B cell (primary cell): ENCODE measurements around the gene PRKCZ. TPM values are rescaled to one million over a fixed set of nuclear protein-coding genes. Genes with fewer than 3 reads are reported as not detected.

Experiments used
- ATAC-seq: fragments of 200-7000 bp; cut with Tn5 transposase; one replicate; pipeline ENCODE4 v1.10.0; 2021; ENCODE audit warnings: low read depth, mild to moderate bottlenecking, moderate number of reproducible peaks, moderate library complexity
- CTCF ChIA-PET: fragments of 350-600 bp; sonication (Branson Sonifier 250); formaldehyde crosslinking; loops from one replicate; lab custom pipeline; 2021; ENCODE audit warnings: antibody characterized with exemption, inconsistent platforms; lab: Charles Lee
- POLR2A ChIA-PET: fragments of 350-600 bp; sonication (Branson Sonifier 250); formaldehyde crosslinking; loops from one replicate; lab custom pipeline; 2021; ENCODE audit warnings: antibody characterized with exemption; lab: Charles Lee
- DNase-seq: peaks from one replicate; pipeline ENCODE4 v3.0.0; 2013
- H2AFZ ChIP-seq: 2 replicates; pipeline ENCODE4 v1.6.1; 2012; ENCODE audit warnings: mild to moderate bottlenecking, low read depth, low read length; ENCODE audit not compliant: insufficient read depth, poor library complexity, severe bottlenecking
- H3K27ac ChIP-seq, 2 donors: 1 replicate in 1 of 2; 2 replicates in 1 of 2; pipeline ENCODE4 v1.5.1; 2012 to 2013; ENCODE audit warnings: low read length in 2 of 2, mild to moderate bottlenecking in 2 of 2, moderate library complexity in 1 of 2
- H3K27me3 ChIP-seq, 4 experiments: fragments of 200-600 bp in 1 of 4; sonication (generic) in 1 of 4; replicated peaks in 1 of 4; 1 replicate in 2 of 4; 2 replicates in 2 of 4; pipeline versions ENCODE4 v1.6.1 to v1.7.0; 2013 to 2016; ENCODE audit warnings: low read length in 3 of 4, mild to moderate bottlenecking in 2 of 4, mixed read lengths in 1 of 4, moderate library complexity in 1 of 4; ENCODE audit not compliant: insufficient read depth in 4 of 4, control insufficient read depth in 3 of 4; ENCODE audit errors: control extremely low read depth in 1 of 4
- H3K36me3 ChIP-seq, 2 experiments: replicated peaks in 1 of 2; 1 replicate in 1 of 2; 2 replicates in 1 of 2; pipeline versions ENCODE4 v1.6.1 to v1.7.1; 2013; ENCODE audit warnings: low read length in 1 of 2; ENCODE audit not compliant: insufficient read depth in 2 of 2, control insufficient read depth in 1 of 2; ENCODE audit errors: control extremely low read depth in 1 of 2, extremely low read depth in 1 of 2
- H3K4me1 ChIP-seq, 2 donors: fragments of 200-600 bp in 1 of 2; sonication (generic) in 1 of 2; 1 replicate in 1 of 2; 2 replicates in 1 of 2; pipeline versions ENCODE4 v1.5.1 to v1.6.1; 2013 to 2017; ENCODE audit warnings: low read length in 2 of 2; ENCODE audit not compliant: control insufficient read depth in 2 of 2, insufficient read depth in 2 of 2
- H3K4me2 ChIP-seq: replicated peaks from 2 replicates; pipeline ENCODE3; 2012; ENCODE audit warnings: mild to moderate bottlenecking, low read depth, low read length; ENCODE audit not compliant: poor library complexity, severe bottlenecking
- H3K4me3 ChIP-seq, 5 experiments: fragments of 200-600 bp in 1 of 5; sonication (generic) in 1 of 5; 1 replicate in 3 of 5; 2 replicates in 2 of 5; pipeline versions ENCODE4 v1.5.1 to v1.7.0; 2011 to 2016; ENCODE audit warnings: low read length in 4 of 5, mild to moderate bottlenecking in 4 of 5, low read depth in 2 of 5, control low read depth in 1 of 5, moderate library complexity in 1 of 5; ENCODE audit not compliant: insufficient read depth in 1 of 5; ENCODE audit errors: control extremely low read depth in 1 of 5, extremely low read depth in 1 of 5
- H3K79me2 ChIP-seq: fragments of 200-600 bp; sonication (generic); one replicate; pipeline ENCODE4 v1.6.0; 2016; ENCODE audit warnings: low read length; ENCODE audit not compliant: control insufficient read depth, insufficient read depth
- H3K9ac ChIP-seq: fragments of 200-600 bp; sonication (generic); 2 replicates; pipeline ENCODE4 v1.6.1; 2017; ENCODE audit warnings: mild to moderate bottlenecking, low read length, moderate library complexity
- H3K9me3 ChIP-seq, 3 donors: one replicate each; pipeline versions ENCODE4 v1.6.1 to v1.7.1; 2013; ENCODE audit warnings: low read length in 2 of 3; ENCODE audit not compliant: control insufficient read depth in 2 of 3, insufficient read depth in 1 of 3; ENCODE audit errors: control extremely low read depth in 1 of 3
- H4K20me1 ChIP-seq: 2 replicates; pipeline ENCODE4 v1.6.0; 2012; ENCODE audit warnings: mild to moderate bottlenecking, low read length; ENCODE audit not compliant: insufficient read depth, control insufficient read depth, poor library complexity, severe bottlenecking
- H3K27ac Mint-ChIP-seq: one replicate; pipeline ENCODE4 v1.8.0; 2021; ENCODE audit warnings: mixed read lengths
- H3K27me3 Mint-ChIP-seq: one replicate; pipeline ENCODE4 v1.8.0; 2021; ENCODE audit warnings: mixed read lengths
- H3K4me1 Mint-ChIP-seq: one replicate; pipeline ENCODE4 v1.8.0; 2021; ENCODE audit warnings: mixed read lengths
- H3K4me3 Mint-ChIP-seq: one replicate; pipeline ENCODE4 v1.8.0; 2021; ENCODE audit warnings: mixed read lengths
- H3K9me3 Mint-ChIP-seq: one replicate; pipeline ENCODE4 v1.8.0; 2022; ENCODE audit warnings: mixed read lengths; ENCODE audit not compliant: insufficient read depth
- EZH2 ChIP-seq: IDR thresholded peaks from 2 replicates; pipeline ENCODE4 v1.6.1; 2012; ENCODE audit warnings: borderline replicate concordance, low read depth, mild to moderate bottlenecking, moderate library complexity, low read length; ENCODE audit not compliant: insufficient read depth, poor library complexity, severe bottlenecking
- WGBS: methylation state at CpG from one replicate; pipeline ENCODE4 v1.1.5; 2013; ENCODE audit warnings: missing lambda C conversion rate; ENCODE audit not compliant: insufficient coverage; 5-methylcytosine and 5-hydroxymethylcytosine counted together
- intact Hi-C: fragments of 100-400 bp; cut with micrococcal nuclease; formaldehyde crosslinking; loops from one replicate; pipeline ENCODE4 v1.10.0; 2022
- polyA plus RNA-seq: library from polyadenylated mRNA; depleted of rRNA; stranded (reverse); fragments of >200 nt; gene quantifications from 2 replicates; pipeline ENCODE4 v1.2.3, GENCODE V29; 2012
- total RNA-seq, 2 donors: library from RNA; stranded (reverse); fragments of 120-200 nt in 1 of 2; gene quantifications; 1 replicate in 1 of 2; 2 replicates in 1 of 2; pipeline versions ENCODE4 v1.2.3 to v1.2.4, GENCODE V29; 2013 to 2022
- TF ChIP-seq, protein P1 (sequence below): fragments of 200-600 bp; IDR thresholded peaks from one replicate; pipeline ENCODE4 v1.8.0; 2022; ENCODE audit warnings: antibody characterized with exemption, mild to moderate bottlenecking

The PRKCZ gene
- total and polyA plus RNA-seq, 2 donors (not counting 1 experiment from before 2014, with no cell fraction given), result 17.9 to 53.2 TPM

DNA sequence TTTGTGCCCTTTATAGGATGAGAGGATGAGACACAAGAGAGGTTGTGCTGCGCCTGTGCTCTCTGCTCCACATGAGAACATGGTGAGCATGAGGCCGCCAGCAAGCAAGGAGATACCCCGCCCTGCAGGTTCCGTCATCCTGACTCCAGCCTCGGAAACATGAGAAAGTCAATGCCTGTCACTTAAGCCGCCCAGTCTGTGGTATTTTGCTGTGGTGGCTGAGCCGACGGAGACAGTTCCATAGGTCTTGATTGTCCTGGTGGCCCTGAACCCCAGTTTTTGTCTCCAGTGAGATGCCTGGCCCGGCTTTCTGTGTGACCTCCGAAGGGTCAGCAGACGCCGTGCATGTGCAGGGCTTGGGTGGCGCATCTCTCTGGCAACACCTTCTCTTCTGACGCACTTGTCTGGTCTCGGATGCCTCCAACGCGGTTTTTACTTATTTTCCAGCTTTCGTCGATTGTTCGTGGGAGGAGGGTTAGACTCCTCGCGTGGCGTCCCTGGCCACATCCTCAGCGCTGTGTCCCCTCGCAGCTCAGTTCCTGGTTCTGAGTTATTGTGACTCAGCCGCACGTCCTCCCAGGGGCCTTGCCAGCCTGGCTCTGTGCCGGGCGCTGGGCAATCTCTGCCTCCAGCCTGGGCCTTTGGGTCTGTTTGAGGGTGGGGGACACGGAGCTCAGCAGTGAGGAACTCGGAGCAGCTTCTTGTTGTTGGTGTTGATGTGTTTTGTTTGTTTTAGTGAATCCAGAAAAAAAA lies 74.4 kb downstream of the PRKCZ start:
- H3K4me1 ChIP-seq, result peaks cover 21 to 27% of the 10 kb centered on the region in 2 donors
- H2AFZ ChIP-seq, result no peak overlapping the region
- H3K27ac Mint-ChIP-seq, result no peak overlapping the region
- peaks cover 16% of the 10 kb centered on the region for H4K20me1 ChIP-seq
- ATAC-seq (no peak), DNase-seq (no peak)
- H3K4me3 ChIP-seq, result no peak overlapping the region
- TF ChIP-seq EZH2, result no peak
- TF ChIP-seq, protein P1, sequence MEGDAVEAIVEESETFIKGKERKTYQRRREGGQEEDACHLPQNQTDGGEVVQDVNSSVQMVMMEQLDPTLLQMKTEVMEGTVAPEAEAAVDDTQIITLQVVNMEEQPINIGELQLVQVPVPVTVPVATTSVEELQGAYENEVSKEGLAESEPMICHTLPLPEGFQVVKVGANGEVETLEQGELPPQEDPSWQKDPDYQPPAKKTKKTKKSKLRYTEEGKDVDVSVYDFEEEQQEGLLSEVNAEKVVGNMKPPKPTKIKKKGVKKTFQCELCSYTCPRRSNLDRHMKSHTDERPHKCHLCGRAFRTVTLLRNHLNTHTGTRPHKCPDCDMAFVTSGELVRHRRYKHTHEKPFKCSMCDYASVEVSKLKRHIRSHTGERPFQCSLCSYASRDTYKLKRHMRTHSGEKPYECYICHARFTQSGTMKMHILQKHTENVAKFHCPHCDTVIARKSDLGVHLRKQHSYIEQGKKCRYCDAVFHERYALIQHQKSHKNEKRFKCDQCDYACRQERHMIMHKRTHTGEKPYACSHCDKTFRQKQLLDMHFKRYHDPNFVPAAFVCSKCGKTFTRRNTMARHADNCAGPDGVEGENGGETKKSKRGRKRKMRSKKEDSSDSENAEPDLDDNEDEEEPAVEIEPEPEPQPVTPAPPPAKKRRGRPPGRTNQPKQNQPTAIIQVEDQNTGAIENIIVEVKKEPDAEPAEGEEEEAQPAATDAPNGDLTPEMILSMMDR, result no peak
- WGBS, result 93% methylated on average over 29 of the region's 31 CpGs
- H3K36me3 ChIP-seq, result no peaks in the 10 kb centered on the region
- H3K79me2 ChIP-seq, result peaks cover 52% of the 10 kb centered on the region
- no peaks in the 10 kb centered on the region for H3K27me3 Mint-ChIP-seq
- H3K4me2 ChIP-seq, result no peak overlapping the region
- H3K9me3 ChIP-seq, result peaks cover 0 to 14% (median 0%) of the 10 kb centered on the region in 3 donors
- intact Hi-C loops, result no loop called here
- CTCF ChIA-PET, result no interaction called here
- peaks cover 2% of the 10 kb centered on the region for H3K9me3 Mint-ChIP-seq
- POLR2A ChIA-PET, result no interaction called here
- no peaks in the 10 kb centered on the region for H3K27me3 ChIP-seq
- no peak overlapping the region for H3K9ac ChIP-seq
- H3K4me1 Mint-ChIP-seq, result peaks cover 36% of the 10 kb centered on the region
- peak overlapping the region; percentile 19 for H3K4me3 Mint-ChIP-seq
- no peak overlapping the region for H3K27ac ChIP-seq
